Thyroid gland (tissue), 4 donors: ENCODE results near the gene RCOR2.

Experiments
- POLR2A ChIP-seq, 2 donors: fragments of 450-650 bp; IDR thresholded peaks; one replicate each; pipeline ENCODE4 v1.6.1; 2017; ENCODE audit warnings: antibody characterized with exemption in 2 of 2, mild to moderate bottlenecking in 2 of 2, moderate library complexity in 1 of 2
- TF ChIP-seq, protein P1 (sequence below), 6 experiments: fragments of 200-600 bp in 3 of 6; fragments of 450-650 bp in 3 of 6; sonication (generic) in 3 of 6; IDR thresholded peaks; one replicate each; pipeline ENCODE4 v1.5.1; 2016 to 2019; ENCODE audit warnings: antibody characterized with exemption in 6 of 6, mild to moderate bottlenecking in 2 of 6, inconsistent platforms in 1 of 6, moderate library complexity in 1 of 6

DNA sequence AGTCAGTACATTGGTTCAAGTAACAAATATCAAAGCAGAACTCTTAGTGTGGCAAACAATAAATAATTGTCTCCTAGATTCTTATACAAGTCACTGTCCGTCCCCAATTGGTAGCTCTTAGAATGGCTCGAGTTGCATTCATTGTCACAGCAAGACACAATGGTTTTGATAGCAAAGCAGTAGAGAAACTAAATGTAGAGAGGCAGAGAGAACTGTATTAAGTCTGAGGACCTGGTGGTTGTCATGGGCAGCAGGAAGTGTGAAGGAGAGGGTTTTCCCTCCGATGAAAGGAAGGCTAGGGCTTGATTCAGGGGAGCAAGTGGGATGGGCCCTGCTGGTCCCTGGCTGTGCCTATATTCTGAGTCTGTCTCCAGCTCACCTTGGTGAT lies 36.6 kb downstream of the RCOR2 start:
- TF ChIP-seq, protein P1, sequence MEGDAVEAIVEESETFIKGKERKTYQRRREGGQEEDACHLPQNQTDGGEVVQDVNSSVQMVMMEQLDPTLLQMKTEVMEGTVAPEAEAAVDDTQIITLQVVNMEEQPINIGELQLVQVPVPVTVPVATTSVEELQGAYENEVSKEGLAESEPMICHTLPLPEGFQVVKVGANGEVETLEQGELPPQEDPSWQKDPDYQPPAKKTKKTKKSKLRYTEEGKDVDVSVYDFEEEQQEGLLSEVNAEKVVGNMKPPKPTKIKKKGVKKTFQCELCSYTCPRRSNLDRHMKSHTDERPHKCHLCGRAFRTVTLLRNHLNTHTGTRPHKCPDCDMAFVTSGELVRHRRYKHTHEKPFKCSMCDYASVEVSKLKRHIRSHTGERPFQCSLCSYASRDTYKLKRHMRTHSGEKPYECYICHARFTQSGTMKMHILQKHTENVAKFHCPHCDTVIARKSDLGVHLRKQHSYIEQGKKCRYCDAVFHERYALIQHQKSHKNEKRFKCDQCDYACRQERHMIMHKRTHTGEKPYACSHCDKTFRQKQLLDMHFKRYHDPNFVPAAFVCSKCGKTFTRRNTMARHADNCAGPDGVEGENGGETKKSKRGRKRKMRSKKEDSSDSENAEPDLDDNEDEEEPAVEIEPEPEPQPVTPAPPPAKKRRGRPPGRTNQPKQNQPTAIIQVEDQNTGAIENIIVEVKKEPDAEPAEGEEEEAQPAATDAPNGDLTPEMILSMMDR (IDR thresholded peaks at IDR 0.05): no peak
- no peak for TF ChIP-seq POLR2A (IDR thresholded peaks at IDR 0.05)
